Small intestine (tissue), 7 donors: ENCODE results near the gene KIF26B. TPM values are rescaled to one million over a fixed set of nuclear protein-coding genes. Genes with fewer than 3 reads are reported as not detected.

Source experiments
- DNase-seq, 2 donors: peaks; one replicate each; pipeline versions ENCODE4 v3.0.0 to v3.0.0-alpha.2; 2013
- FAIRE-seq: peaks from 2 replicates; lab custom pipeline; 2012; peaks lifted over from hg19 to GRCh38; lab: Jason Lieb, UNC
- H3K27ac ChIP-seq, 3 donors: one replicate each; pipeline ENCODE4 v1.5.1; 2013; ENCODE audit warnings: low read length in 2 of 3, mild to moderate bottlenecking in 2 of 3, control low read depth in 1 of 3, inconsistent platforms in 1 of 3, low read depth in 1 of 3, moderate library complexity in 1 of 3
- H3K27me3 ChIP-seq, 3 donors: one replicate each; pipeline ENCODE4 v1.6.1; 2013; ENCODE audit warnings: low read length in 3 of 3, inconsistent platforms in 1 of 3; ENCODE audit not compliant: control insufficient read depth in 3 of 3, insufficient read depth in 3 of 3
- H3K36me3 ChIP-seq, 3 donors: one replicate each; pipeline ENCODE4 v1.6.1; 2013; ENCODE audit warnings: low read length in 3 of 3, inconsistent platforms in 1 of 3, low read depth in 1 of 3, mild to moderate bottlenecking in 1 of 3, moderate library complexity in 1 of 3; ENCODE audit not compliant: control insufficient read depth in 3 of 3, insufficient read depth in 2 of 3
- H3K4me1 ChIP-seq, 3 donors: one replicate each; pipeline ENCODE4 v1.6.1; 2013; ENCODE audit warnings: low read length in 2 of 3, inconsistent platforms in 1 of 3, low read depth in 1 of 3, mild to moderate bottlenecking in 1 of 3, moderate library complexity in 1 of 3; ENCODE audit not compliant: control insufficient read depth in 3 of 3, insufficient read depth in 2 of 3
- H3K4me3 ChIP-seq, 3 donors: one replicate each; pipeline ENCODE4 v1.5.1; 2013; ENCODE audit warnings: low read length in 3 of 3, control low read depth in 1 of 3, inconsistent platforms in 1 of 3, low read depth in 1 of 3, mild to moderate bottlenecking in 1 of 3, moderate library complexity in 1 of 3
- H3K9me3 ChIP-seq, 2 donors: one replicate each; pipeline ENCODE4 v1.6.1; 2013; ENCODE audit warnings: low read depth in 1 of 2, low read length in 1 of 2; ENCODE audit not compliant: control insufficient read depth in 2 of 2, insufficient read depth in 1 of 2
- WGBS, 3 donors: extraction: QIAGEN DNeasy Blood & Tissue Kit; methylation state at CpG; one replicate each; pipeline ENCODE4 v1.1.7; 2013; 5-methylcytosine and 5-hydroxymethylcytosine counted together
- polyA plus RNA-seq, 4 donors: library from polyadenylated mRNA; stranded (reverse) in 3 of 4; unstranded in 1 of 4; fragments of 200-250 nt in 3 of 4; fragments of 120-200 nt in 1 of 4; gene quantifications; one replicate each; pipeline versions ENCODE4 v1.2.1 to v1.2.3, GENCODE V29; 2013
- donor health status: healthy with polysubstance abuse.
- donor health status: control.
- donor health status: control.
- donor health status: Bipolar disorder and iron deficiency.
- donor health status: healthy.

The KIF26B gene
- polyA plus RNA-seq, 4 donors = 0.27 to 4.0 (median 1.3) TPM; not detected in 1

GRCh38 chr1:245684166-245684565 lies 529.4 kb downstream of the KIF26B start:
- H3K4me3 ChIP-seq = no peak overlapping the region
- H3K9me3 ChIP-seq = no peaks in the 10 kb centered on the region
- H3K27ac ChIP-seq = no peak overlapping the region
- H3K4me1 ChIP-seq = peaks cover 0 to 4% (median 0%) of the 10 kb centered on the region in 3 donors
- FAIRE-seq (no peak), DNase-seq (no peak)
- WGBS, 3 donors = 92 to 96% (median 94%) methylated on average over 19 of the region's 19 CpGs
- H3K27me3 ChIP-seq = no peaks in the 10 kb centered on the region
- peaks cover 0 to 15% (median 0%) of the 10 kb centered on the region in 3 donors for H3K36me3 ChIP-seq

- Histone ChIP-seq H3K27ac (no peak overlapping the region), H3K4me1 (peaks cover 0 to 4% (median 0%) of the 10 kb centered on the region in 3 donors), H3K9me3 (no peaks in the 10 kb centered on the region), H3K36me3 (peaks cover 0 to 16% (median 0%) of the 10 kb centered on the region in 3 donors), H3K27me3 (no peaks in the 10 kb centered on the region), H3K4me3 (no peak overlapping the region)
- DNase-seq (no peak), FAIRE-seq (no peak)
- 80 to 92% (median 85%) methylated on average over 7 of the region's 7 CpGs for WGBS, 3 donors
These were observed 529.8 kb downstream of the KIF26B start for GRCh38 chr1:245684571-245684970.

GRCh38 chr1:245685111-245685810 lies 530.5 kb downstream of the KIF26B start:
- H3K27me3 ChIP-seq = no peaks in the 10 kb centered on the region

GRCh38 chr1:245686006-245686405 lies 531.2 kb downstream of the KIF26B start:
- WGBS, 3 donors = 87 to 96% (median 94%) methylated on average over 25 of the region's 25 CpGs
- no peaks in the 10 kb centered on the region for H3K9me3 ChIP-seq
- peaks cover 0 to 4% (median 0%) of the 10 kb centered on the region in 3 donors for H3K4me1 ChIP-seq
- no peaks in the 10 kb centered on the region for H3K27me3 ChIP-seq
- no peak for DNase-seq
- FAIRE-seq = no peak
- H3K4me3 ChIP-seq = no peak overlapping the region
- peaks cover 0 to 16% (median 0%) of the 10 kb centered on the region in 3 donors for H3K36me3 ChIP-seq
- H3K27ac ChIP-seq = no peak overlapping the region

More at GRCh38 chr1:245685111-245685810, 530.5 kb downstream of the KIF26B start:
- Histone ChIP-seq H3K9me3 (no peaks in the 10 kb centered on the region), H3K36me3 (peaks cover 0 to 16% (median 0%) of the 10 kb centered on the region in 3 donors), H3K4me1 (peaks cover 0 to 4% (median 0%) of the 10 kb centered on the region in 3 donors), H3K4me3 (no peak overlapping the region), H3K27ac (no peak overlapping the region)
- FAIRE-seq (no peak), DNase-seq (no peak)
- 92 to 95% (median 94%) methylated on average over 44 to 45 of the region's 45 CpGs for WGBS, 3 donors

- Histone ChIP-seq H3K36me3 (peaks cover 0 to 16% (median 0%) of the 10 kb centered on the region in 3 donors), H3K9me3 (no peaks in the 10 kb centered on the region), H3K4me3 (no peak overlapping the region), H3K4me1 (peaks cover 0 to 4% (median 0%) of the 10 kb centered on the region in 3 donors), H3K27ac (no peak overlapping the region), H3K27me3 (no peaks in the 10 kb centered on the region)
- no peak for DNase-seq
- no peak for FAIRE-seq
- 94 to 97% (median 95%) methylated on average over 30 of the region's 30 CpGs for WGBS, 3 donors
These were observed 531.8 kb downstream of the KIF26B start for GRCh38 chr1:245686446-245687030.

GRCh38 chr1:245687152-245687635 lies 532.4 kb downstream of the KIF26B start:
- FAIRE-seq (no peak), DNase-seq (no peak)
- Histone ChIP-seq H3K27me3 (no peaks in the 10 kb centered on the region), H3K4me3 (no peak overlapping the region), H3K36me3 (peaks cover 0 to 16% (median 0%) of the 10 kb centered on the region in 3 donors), H3K9me3 (no peaks in the 10 kb centered on the region), H3K4me1 (peaks cover 0 to 4% (median 0%) of the 10 kb centered on the region in 3 donors), H3K27ac (no peak overlapping the region)
- 85 to 93% (median 91%) methylated on average over 18 to 20 of the region's 20 CpGs for WGBS, 3 donors

GRCh38 chr1:245687636-245688535 lies 533.1 kb downstream of the KIF26B start:
- Histone ChIP-seq H3K36me3 (peaks cover 0 to 16% (median 0%) of the 10 kb centered on the region in 3 donors), H3K27me3 (no peaks in the 10 kb centered on the region), H3K4me3 (no peak overlapping the region), H3K9me3 (no peaks in the 10 kb centered on the region), H3K27ac (no peak overlapping the region), H3K4me1 (peaks cover 0 to 4% (median 0%) of the 10 kb centered on the region in 3 donors)
- FAIRE-seq (no peak), DNase-seq (no peak)
- WGBS, 3 donors = 62 to 70% (median 67%) methylated on average over 63 to 74 of the region's 74 CpGs
